HepG2 (cell line): ENCODE data around the gene GSC2. TPM values are rescaled to one million over a fixed set of nuclear protein-coding genes. Genes with fewer than 3 reads are reported as not detected.

Experiments used
- ATAC-seq: fragments of 200-7000 bp; cut with Tn5 transposase; 3 replicates; pipeline ENCODE4 v1.9.1; 2020; ENCODE audit warnings: mild to moderate bottlenecking, moderate library complexity
- BruUV-seq: library from RNA; stranded (reverse); fragments of 400-500 nt; replicated peaks from 2 replicates; lab custom pipeline; 2021; lab: Mats Ljungman, UMichigan
- CTCF ChIA-PET: fragments of 300-600 bp; formaldehyde crosslinking; extraction: SDS; loops from one replicate; lab custom pipeline; 2021; ENCODE audit warnings: low total read pairs, inconsistent platforms, low intra/inter-chr PET ratio; lab: Yijun Ruan, JAX
- POLR2A ChIA-PET: fragments of 350-600 bp; sonication (Branson Sonifier 250); formaldehyde crosslinking; loops from one replicate; lab custom pipeline; 2020; ENCODE audit warnings: antibody characterized with exemption, inconsistent platforms; lab: Yijun Ruan, JAX
- DNase-seq: peaks from one replicate; pipeline ENCODE4 v3.0.0-alpha.2; 2015; ENCODE audit warnings: low spot score
- FAIRE-seq: peaks from 3 replicates; lab custom pipeline; 2011; peaks lifted over from hg19 to GRCh38; lab: Jason Lieb, UNC
- H2AFZ ChIP-seq: one replicate; pipeline ENCODE4 v1.6.1; 2011; ENCODE audit warnings: low read length, inconsistent platforms
- H3K27ac ChIP-seq: fragments of 300-600 bp; 3 replicates; pipeline ENCODE4 v1.8.0; 2011; ENCODE audit warnings: mixed run types, mild to moderate bottlenecking, mixed read lengths, low read length, inconsistent platforms; ENCODE audit not compliant: insufficient read depth; ENCODE audit errors: extremely low read length
- H3K27me3 ChIP-seq, 2 experiments: fragments of 200-600 bp in 1 of 2; 2 replicates in 1 of 2; 3 replicates in 1 of 2; pipeline versions ENCODE4 v1.6.0 to v1.8.0; 2011; ENCODE audit warnings: low read length in 2 of 2, mild to moderate bottlenecking in 2 of 2, moderate library complexity in 2 of 2, inconsistent platforms in 1 of 2; ENCODE audit not compliant: insufficient read depth in 2 of 2, control insufficient read depth in 1 of 2
- H3K36me3 ChIP-seq, 2 experiments: fragments of 200-600 bp in 1 of 2; replicated peaks in 1 of 2; 2 replicates in 1 of 2; 3 replicates in 1 of 2; pipeline versions ENCODE4 v1.5.1 to v1.8.0; 2011; ENCODE audit warnings: low read length in 2 of 2, inconsistent platforms in 1 of 2; ENCODE audit not compliant: insufficient read depth in 2 of 2, control insufficient read depth in 1 of 2
- H3K4me1 ChIP-seq: 2 replicates; pipeline ENCODE4 v1.5.1; 2012; ENCODE audit warnings: low read length, inconsistent platforms; ENCODE audit not compliant: insufficient read depth
- H3K4me2 ChIP-seq: 2 replicates; pipeline ENCODE4 v1.6.0; 2011; ENCODE audit warnings: low read depth, low read length, inconsistent platforms
- H3K4me3 ChIP-seq, 3 experiments: fragments of 200-600 bp in 1 of 3; sonication (generic), shearing (Covaris generic) in 1 of 3; replicated peaks in 1 of 3; 2 replicates each; pipeline ENCODE4 v1.5.1; 2011 to 2016; ENCODE audit warnings: low read length in 3 of 3, inconsistent platforms in 2 of 3, low read depth in 2 of 3, mild to moderate bottlenecking in 2 of 3, control low read depth in 1 of 3, mixed read lengths in 1 of 3; ENCODE audit not compliant: insufficient read depth in 1 of 3
- H3K79me2 ChIP-seq: one replicate; pipeline ENCODE4 v1.6.1; 2011; ENCODE audit warnings: low read length, inconsistent platforms; ENCODE audit not compliant: insufficient read depth
- H3K9ac ChIP-seq: 2 replicates; pipeline ENCODE4 v1.6.0; 2011; ENCODE audit warnings: mild to moderate bottlenecking, low read depth, low read length, inconsistent platforms; ENCODE audit not compliant: insufficient read depth
- H3K9me3 ChIP-seq: 2 replicates; pipeline ENCODE4 v1.5.1; 2012; ENCODE audit warnings: mild to moderate bottlenecking, low read length
- H4K20me1 ChIP-seq: 2 replicates; pipeline ENCODE4 v1.6.0; 2011; ENCODE audit warnings: inconsistent platforms, mild to moderate bottlenecking, low read length, moderate library complexity; ENCODE audit not compliant: insufficient read depth
- ARHGAP35 ChIP-seq: sonication (generic); formaldehyde crosslinking; IDR thresholded peaks from 2 replicates; pipeline ENCODE4 v1.9.0; 2022; ENCODE audit warnings: mild to moderate bottlenecking, inconsistent platforms, moderate library complexity, missing genetic modification reagents, borderline replicate concordance
- FOSL2 ChIP-seq: sonication (generic); formaldehyde crosslinking; IDR thresholded peaks from 2 replicates; pipeline ENCODE4 v1.4.0; 2020; ENCODE audit warnings: missing genetic modification reagents
- HDAC1 ChIP-seq: sonication (generic); formaldehyde crosslinking; IDR thresholded peaks from 2 replicates; pipeline ENCODE4 v1.5.1; 2020; ENCODE audit warnings: mild to moderate bottlenecking, missing genetic modification reagents
- IRF2 ChIP-seq: IDR thresholded peaks from 2 replicates; pipeline ENCODE4 v1.6.1; 2018; ENCODE audit warnings: missing genetic modification reagents, missing compliant biosample characterization
- JUN ChIP-seq: sonication (generic); formaldehyde crosslinking; IDR thresholded peaks from 2 replicates; pipeline ENCODE4 v1.4.0; 2020; ENCODE audit warnings: mild to moderate bottlenecking, missing genetic modification reagents
- JUND ChIP-seq: sonication (generic); formaldehyde crosslinking; IDR thresholded peaks from 2 replicates; pipeline ENCODE4 v1.8.0; 2022; ENCODE audit warnings: mild to moderate bottlenecking, missing genetic modification reagents
- KDM2A ChIP-seq: sonication (generic); formaldehyde crosslinking; IDR thresholded peaks from 2 replicates; pipeline ENCODE4 v1.4.0; 2020; ENCODE audit warnings: low read depth, missing genetic modification reagents, borderline replicate concordance
- KMT2A ChIP-seq: sonication (generic); formaldehyde crosslinking; IDR thresholded peaks from 2 replicates; pipeline ENCODE4 v1.4.0; 2020; ENCODE audit warnings: missing genetic modification reagents
- LCORL ChIP-seq, 2 experiments: fragments of 450-650 bp in 1 of 2; sonication (generic) in 1 of 2; formaldehyde crosslinking in 1 of 2; IDR thresholded peaks; 2 replicates each; pipeline versions ENCODE4 v1.5.0 to v1.6.1; 2017 to 2020; ENCODE audit warnings: antibody characterized with exemption in 1 of 2, missing genetic modification reagents in 1 of 2
- MZF1 ChIP-seq: sonication (generic); formaldehyde crosslinking; IDR thresholded peaks from 2 replicates; pipeline ENCODE4 v1.8.1; 2023; ENCODE audit warnings: mild to moderate bottlenecking, missing genetic modification reagents, borderline replicate concordance
- POLR2A ChIP-seq, 2 experiments: IDR thresholded peaks; 2 replicates each; pipeline ENCODE4 v1.6.1; 2011; ENCODE audit warnings: low read depth in 2 of 2, low read length in 2 of 2, mild to moderate bottlenecking in 1 of 2, moderate library complexity in 1 of 2; ENCODE audit not compliant: insufficient read depth in 1 of 2
- SAP130 ChIP-seq: IDR thresholded peaks from 2 replicates; pipeline ENCODE4 v1.6.1; 2016; ENCODE audit warnings: low read depth
- SP5 ChIP-seq: IDR thresholded peaks from 2 replicates; pipeline ENCODE4 v1.6.1; 2016; ENCODE audit warnings: low read depth, borderline replicate concordance
- YY1 ChIP-seq: IDR thresholded peaks from 2 replicates; pipeline ENCODE4 v1.6.1; 2011; ENCODE audit warnings: low read length, low read depth, moderate library complexity, mild to moderate bottlenecking; ENCODE audit not compliant: insufficient read depth, insufficient replicate concordance
- ZNF263 ChIP-seq: sonication (generic); formaldehyde crosslinking; IDR thresholded peaks from 2 replicates; pipeline ENCODE4 v1.4.0; 2020; ENCODE audit warnings: missing genetic modification reagents
- ZNF768 ChIP-seq: sonication (generic); formaldehyde crosslinking; IDR thresholded peaks from 2 replicates; pipeline ENCODE4 v1.4.0; 2020; ENCODE audit warnings: missing genetic modification reagents
- ZNF781 ChIP-seq: sonication (generic); formaldehyde crosslinking; IDR thresholded peaks from 2 replicates; pipeline ENCODE4 v1.5.1; 2020; ENCODE audit warnings: borderline replicate concordance, mild to moderate bottlenecking, missing genetic modification reagents; ENCODE audit errors: not compliant biosample characterization
- ZSCAN21 ChIP-seq: sonication (generic); formaldehyde crosslinking; IDR thresholded peaks from 2 replicates; pipeline ENCODE4 v1.8.0; 2022; ENCODE audit warnings: mild to moderate bottlenecking, missing genetic modification reagents, moderate library complexity, borderline replicate concordance
- WGBS: methylation state at CpG from one replicate; pipeline ENCODE4 v1.1.6; 2017; ENCODE audit warnings: low lambda C conversion rate; 5-methylcytosine and 5-hydroxymethylcytosine counted together
- in situ Hi-C: cut with HindIII; loops from 2 replicates; pipeline ENCODE4 v1.10.0; 2017; ENCODE audit warnings: low pct_unique_long_range_greater_than_20kb; ENCODE audit not compliant: extremely low pct_ligation_motif_present
- intact Hi-C: fragments of 100-400 bp; cut with micrococcal nuclease; formaldehyde crosslinking; loops from one replicate; pipeline ENCODE4 v1.10.0; 2022; ENCODE audit not compliant: unreplicated experiment
- polyA plus RNA-seq, 8 experiments: library from polyadenylated mRNA; depleted of rRNA in 3 of 8; stranded (reverse) in 7 of 8; unstranded in 1 of 8; fragments of >200 nt; fragmentation: Illumina TruSeq in 4 of 8; extraction: Trizol in 4 of 8; gene quantifications; 2 replicates each; pipeline versions ENCODE4 v1.2.1 to v1.2.3, GENCODE V29; 2011 to 2016; ENCODE audit warnings: low read depth in 4 of 8, missing spikeins in 1 of 8, mixed read lengths in 1 of 8; ENCODE audit not compliant: insufficient read depth in 1 of 8
- total RNA-seq, 5 experiments: library from RNA; depleted of rRNA; stranded (reverse); fragments of >200 nt; fragmentation: Illumina TruSeq; extraction: Trizol; gene quantifications; 2 replicates each; pipeline ENCODE4 v1.2.3, GENCODE V29; 2016; ENCODE audit warnings: low read depth in 1 of 5
- TF ChIP-seq, protein P1 (sequence below): sonication (generic); formaldehyde crosslinking; IDR thresholded peaks from 2 replicates; pipeline ENCODE4 v1.8.0; 2022; ENCODE audit warnings: mild to moderate bottlenecking, missing genetic modification reagents, moderate library complexity
- TF ChIP-seq, protein P2 (sequence below): sonication (generic); formaldehyde crosslinking; IDR thresholded peaks from 2 replicates; pipeline ENCODE4 v1.4.0; 2020; ENCODE audit warnings: missing genetic modification reagents, low read depth, mild to moderate bottlenecking, borderline replicate concordance

The GSC2 gene
- total and polyA plus RNA-seq, 2 of the 13 experiments (the other 11 are each of a cell fraction or from before 2014, with no cell fraction given) = not detected

DNA sequence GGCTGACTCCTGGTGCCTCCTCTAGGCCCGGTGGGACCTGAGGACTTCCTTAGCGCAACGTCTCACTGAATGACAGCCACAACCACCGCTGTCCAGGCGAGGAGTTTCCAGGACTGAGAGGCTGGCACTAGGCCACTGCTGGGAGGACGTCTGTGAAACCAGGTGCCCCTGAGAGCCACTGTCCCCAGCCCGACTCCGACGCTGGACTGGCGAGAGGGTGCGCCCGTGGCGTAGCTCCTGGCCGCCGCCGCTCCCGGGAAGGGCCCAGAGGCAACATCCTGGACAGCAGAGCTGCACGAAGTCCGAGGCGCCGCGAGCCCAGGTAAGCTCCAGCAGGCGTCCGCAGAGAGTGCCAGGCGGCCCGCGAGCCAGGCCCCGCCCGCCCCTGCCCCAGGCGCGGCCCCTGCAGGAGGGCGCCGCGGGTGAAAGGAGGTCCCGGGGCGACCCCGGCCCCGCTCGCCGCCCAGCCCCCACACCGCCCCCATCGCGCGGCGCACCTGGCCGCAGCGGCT lies 28.4 kb downstream of the GSC2 start (continued):
- peak; percentile 50; the same call in 1 of the 2 replicates for TF ChIP-seq ZNF263 (CRISPR knock-in tag)
- TF ChIP-seq IRF2 = peak; percentile 17; the same call in 1 of the 2 replicates
- TF ChIP-seq, protein P1, sequence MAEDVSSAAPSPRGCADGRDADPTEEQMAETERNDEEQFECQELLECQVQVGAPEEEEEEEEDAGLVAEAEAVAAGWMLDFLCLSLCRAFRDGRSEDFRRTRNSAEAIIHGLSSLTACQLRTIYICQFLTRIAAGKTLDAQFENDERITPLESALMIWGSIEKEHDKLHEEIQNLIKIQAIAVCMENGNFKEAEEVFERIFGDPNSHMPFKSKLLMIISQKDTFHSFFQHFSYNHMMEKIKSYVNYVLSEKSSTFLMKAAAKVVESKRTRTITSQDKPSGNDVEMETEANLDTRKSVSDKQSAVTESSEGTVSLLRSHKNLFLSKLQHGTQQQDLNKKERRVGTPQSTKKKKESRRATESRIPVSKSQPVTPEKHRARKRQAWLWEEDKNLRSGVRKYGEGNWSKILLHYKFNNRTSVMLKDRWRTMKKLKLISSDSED = no peak
- peak; percentile 41 for TF ChIP-seq KMT2A (CRISPR knock-in tag)
- TF ChIP-seq ZNF768 (CRISPR knock-in tag) = no peak
- peak; percentile 26; the same call in 1 of the 2 replicates for TF ChIP-seq KDM2A (CRISPR knock-in tag)
- no peak for TF ChIP-seq YY1
- TF ChIP-seq ZSCAN21 (CRISPR knock-in tag) = peak; percentile 45; the same call in 1 of the 2 replicates

DNA sequence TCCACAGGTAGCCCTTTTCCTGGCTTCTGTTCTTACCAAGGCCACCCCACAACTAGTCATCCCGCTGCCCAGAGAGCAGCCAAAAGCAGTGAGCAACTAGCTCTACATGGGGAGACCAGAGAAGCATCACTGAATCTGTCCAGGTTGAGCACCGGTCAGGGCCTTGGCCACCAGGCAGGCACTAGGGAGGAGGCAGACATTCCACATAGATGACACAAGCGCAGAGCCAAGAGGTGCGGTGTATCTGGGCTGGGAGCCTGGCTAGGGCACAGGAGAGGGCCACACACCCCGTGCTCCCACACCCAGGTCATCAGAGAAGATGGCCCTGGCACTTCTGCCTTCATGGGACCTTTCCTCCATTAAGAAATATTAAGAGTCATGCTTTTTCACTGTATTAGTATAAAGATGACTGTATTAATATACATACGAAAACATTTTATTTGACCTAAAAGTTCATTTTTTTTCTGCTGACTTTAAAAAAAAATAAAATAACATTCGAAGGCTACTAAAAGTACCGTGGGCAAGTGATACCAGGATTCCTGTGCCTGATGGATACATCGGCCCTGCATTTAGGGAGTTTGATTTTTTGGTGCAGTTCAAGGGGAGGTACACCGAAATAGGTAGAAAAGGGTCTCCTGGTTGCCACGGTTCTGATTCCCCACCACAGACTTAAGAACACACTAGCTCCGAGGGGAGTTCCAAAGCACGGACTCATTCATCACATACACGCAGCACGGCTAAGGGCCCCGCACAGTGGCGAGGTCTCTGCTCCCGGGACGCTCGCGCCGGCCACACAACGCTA lies 29.1 kb downstream of the GSC2 start:
- peak; percentile 64 for ATAC-seq
- H3K4me3 ChIP-seq = peak overlapping the region; percentile 90 to 97 (median 97)
- no peak overlapping the region for H2AFZ ChIP-seq
- peaks cover 4 to 12% of the 10 kb centered on the region in 2 experiments; a peak in 3 of 5 replicates for H3K36me3 ChIP-seq
- peak overlapping the region; percentile 93 for H3K9ac ChIP-seq
- no peaks in the 10 kb centered on the region for H3K9me3 ChIP-seq
- peak overlapping the region; percentile 87 for H3K27ac ChIP-seq
- peak; percentile 65 for FAIRE-seq
- DNase-seq = peak; percentile 63
- peaks cover 2 to 21% of the 10 kb centered on the region in 2 experiments; a peak in 4 of 5 replicates for H3K27me3 ChIP-seq
- in situ Hi-C loops (no loop called here), intact Hi-C loops (no loop called here)
- peaks cover 46% of the 10 kb centered on the region for H4K20me1 ChIP-seq
- peaks cover 56% of the 10 kb centered on the region for H3K79me2 ChIP-seq
- 14% methylated on average over 15 of the region's 23 CpGs for WGBS
- ChIA-PET POLR2A (interaction anchor here (1.0 to 4.1 kb wide), 6 partner anchors 11 to 359 kb away, joined by 3 to 22 read pairs (median 4); partner anchors contain the start of genes CDC45, CLTCL1, ESS2 and SLC25A1), CTCF (no interaction called here)
- TSS peak; percentile 85 for BruUV-seq
- H3K4me2 ChIP-seq = peak overlapping the region; percentile 94
- H3K4me1 ChIP-seq = peaks cover 67% of the 10 kb centered on the region
- TF ChIP-seq LCORL (IDR thresholded peaks at IDR 0.05) (no peak), LCORL (CRISPR knock-in tag; IDR thresholded peaks at IDR 0.05) (0 out of 2 replicates have a peak, but pooled peaks have one; percentile 21), MZF1 (CRISPR knock-in tag) (no peak), ZNF781 (peak; percentile 32), HDAC1 (CRISPR knock-in tag) (peak; percentile 19; the same call in 1 of the 2 replicates), ARHGAP35 (no peak), SAP130 (peak; percentile 52), POLR2A (IDR thresholded peaks at IDR 0.05; ENCODE audit: insufficient read depth in 1 of 2, low read depth in 2 of 2, low read length in 2 of 2) (peak in 1 of 2 experiments; percentile 56; a peak in 2 of 4 replicates), FOSL2 (CRISPR knock-in tag) (peak; percentile 44; the same call in 1 of the 2 replicates), JUN (CRISPR knock-in tag) (peak; percentile 88), SP5 (CRISPR knock-in tag) (0 out of 2 replicates have a peak, but pooled peaks have one; percentile 18), ZNF263 (CRISPR knock-in tag) (peak; percentile 82), JUND (CRISPR knock-in tag) (0 out of 2 replicates have a peak, but pooled peaks have one; percentile 52)
- TF ChIP-seq, protein P2, sequence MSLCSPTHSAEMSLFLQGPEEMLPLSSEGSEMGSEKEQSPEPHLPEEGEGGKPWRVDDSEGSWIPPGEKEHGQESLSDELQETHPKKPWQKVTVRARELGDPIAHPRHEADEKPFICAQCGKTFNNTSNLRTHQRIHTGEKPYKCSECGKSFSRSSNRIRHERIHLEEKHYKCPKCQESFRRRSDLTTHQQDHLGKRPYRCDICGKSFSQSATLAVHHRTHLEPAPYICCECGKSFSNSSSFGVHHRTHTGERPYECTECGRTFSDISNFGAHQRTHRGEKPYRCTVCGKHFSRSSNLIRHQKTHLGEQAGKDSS (CRISPR knock-in tag) = 0 out of 2 replicates have a peak, but pooled peaks have one; percentile 38
